ENCODE results near the gene STYX.
"Not testable (repeated sequence)": the region's sequence is repeated elsewhere in the genome, so short reads cannot be mapped to it uniquely, and the experiment has no call there.

Gene STYX

DNA sequence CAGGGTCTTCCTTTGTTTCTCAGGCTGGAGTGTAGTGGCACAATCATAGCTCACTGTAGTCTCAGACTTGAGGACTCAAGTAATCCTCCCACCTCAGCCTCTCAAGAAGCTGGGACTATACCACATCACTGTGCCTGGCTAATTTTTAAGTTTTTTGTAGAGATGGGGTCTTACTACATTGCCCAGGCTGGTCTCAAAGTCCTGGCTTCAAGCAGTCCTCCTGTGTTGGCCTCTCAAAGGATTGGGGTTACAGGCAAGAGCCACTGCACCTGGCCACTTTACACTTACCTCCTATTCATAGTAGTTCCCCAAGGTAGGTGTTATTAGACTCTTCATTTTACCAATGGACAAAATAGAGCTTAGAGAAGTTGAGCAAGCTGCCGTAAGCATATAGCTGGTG is 29.2 kb downstream of the STYX start:
- ATAC-seq (ENCODE audit: insufficient read depth, low read depth) (no peak), DNase-seq (no peak)
- Histone ChIP-seq H3K27me3 (ENCODE audit: insufficient read depth, low read length, poor library complexity) (no peaks in the 10 kb centered on the region), H2AFZ (ENCODE audit: low read depth, low read length) (no peak overlapping the region), H3K4me3 (ENCODE audit: low read depth in 1 of 2, low read length in 2 of 2) (no peak overlapping the region), H3K79me2 (ENCODE audit: insufficient read depth, low read length) (no peaks in the 10 kb centered on the region), H3K9me3 (ENCODE audit: insufficient read depth, low read length, severe bottlenecking) (no peaks in the 10 kb centered on the region), H3K4me1 (ENCODE audit: insufficient read depth, low read length) (no peaks in the 10 kb centered on the region), H4K20me1 (ENCODE audit: insufficient read depth, low read length) (no peaks in the 10 kb centered on the region), H3K36me3 (ENCODE audit: insufficient read depth, low read length) (peaks cover 25% of the 10 kb centered on the region), H3K4me2 (ENCODE audit: insufficient read depth, low read length) (no peak overlapping the region), H3K27ac (ENCODE audit: low read length) (no peak overlapping the region), H3K9ac (ENCODE audit: low read depth, low read length) (no peak overlapping the region)
- TF ChIP-seq, protein P1, sequence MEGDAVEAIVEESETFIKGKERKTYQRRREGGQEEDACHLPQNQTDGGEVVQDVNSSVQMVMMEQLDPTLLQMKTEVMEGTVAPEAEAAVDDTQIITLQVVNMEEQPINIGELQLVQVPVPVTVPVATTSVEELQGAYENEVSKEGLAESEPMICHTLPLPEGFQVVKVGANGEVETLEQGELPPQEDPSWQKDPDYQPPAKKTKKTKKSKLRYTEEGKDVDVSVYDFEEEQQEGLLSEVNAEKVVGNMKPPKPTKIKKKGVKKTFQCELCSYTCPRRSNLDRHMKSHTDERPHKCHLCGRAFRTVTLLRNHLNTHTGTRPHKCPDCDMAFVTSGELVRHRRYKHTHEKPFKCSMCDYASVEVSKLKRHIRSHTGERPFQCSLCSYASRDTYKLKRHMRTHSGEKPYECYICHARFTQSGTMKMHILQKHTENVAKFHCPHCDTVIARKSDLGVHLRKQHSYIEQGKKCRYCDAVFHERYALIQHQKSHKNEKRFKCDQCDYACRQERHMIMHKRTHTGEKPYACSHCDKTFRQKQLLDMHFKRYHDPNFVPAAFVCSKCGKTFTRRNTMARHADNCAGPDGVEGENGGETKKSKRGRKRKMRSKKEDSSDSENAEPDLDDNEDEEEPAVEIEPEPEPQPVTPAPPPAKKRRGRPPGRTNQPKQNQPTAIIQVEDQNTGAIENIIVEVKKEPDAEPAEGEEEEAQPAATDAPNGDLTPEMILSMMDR (IDR thresholded peaks at IDR 0.05; ENCODE audit: borderline replicate concordance, extremely low read depth, low read length, poor library complexity, severe bottlenecking): no peak
- TF ChIP-seq EZH2 (IDR thresholded peaks at IDR 0.05; ENCODE audit: borderline replicate concordance, low read depth, low read length, severe bottlenecking): no peak

DNA sequence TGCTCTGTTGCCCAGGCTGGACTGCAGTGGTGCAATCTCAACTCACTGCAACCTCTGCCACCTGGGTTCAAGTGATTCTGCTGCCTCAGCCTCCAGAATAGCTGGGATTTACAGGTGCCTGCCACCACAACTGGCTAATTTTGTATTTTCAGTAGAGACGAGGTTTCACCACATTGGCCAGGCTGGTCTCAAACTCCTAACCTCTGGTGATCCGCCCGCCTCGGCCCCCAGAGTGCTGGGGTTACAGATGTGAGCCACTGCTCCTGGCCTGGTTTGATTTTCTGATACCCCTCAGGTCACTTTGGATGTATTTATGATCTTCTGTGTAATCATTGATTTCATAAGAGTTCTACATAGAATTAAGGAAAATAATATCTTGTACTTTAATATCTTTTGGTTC is 33.0 kb downstream of the STYX start:
- H3K9me3 ChIP-seq (ENCODE audit: insufficient read depth, low read length, severe bottlenecking); H3K4me1 ChIP-seq (ENCODE audit: insufficient read depth, low read length); ATAC-seq (ENCODE audit: insufficient read depth, low read depth); H3K9ac ChIP-seq (ENCODE audit: low read depth, low read length); H3K4me2 ChIP-seq (ENCODE audit: insufficient read depth, low read length); H4K20me1 ChIP-seq (ENCODE audit: insufficient read depth, low read length); DNase-seq; H2AFZ ChIP-seq (ENCODE audit: low read depth, low read length); H3K27ac ChIP-seq (ENCODE audit: low read length); H3K79me2 ChIP-seq (ENCODE audit: insufficient read depth, low read length); H3K27me3 ChIP-seq (ENCODE audit: insufficient read depth, low read length, poor library complexity); H3K4me3 ChIP-seq (ENCODE audit: low read depth in 1 of 2, low read length in 2 of 2): not testable (repeated sequence)
- peaks cover 44% of the 10 kb centered on the region for H3K36me3 ChIP-seq (ENCODE audit: insufficient read depth, low read length)

DNA sequence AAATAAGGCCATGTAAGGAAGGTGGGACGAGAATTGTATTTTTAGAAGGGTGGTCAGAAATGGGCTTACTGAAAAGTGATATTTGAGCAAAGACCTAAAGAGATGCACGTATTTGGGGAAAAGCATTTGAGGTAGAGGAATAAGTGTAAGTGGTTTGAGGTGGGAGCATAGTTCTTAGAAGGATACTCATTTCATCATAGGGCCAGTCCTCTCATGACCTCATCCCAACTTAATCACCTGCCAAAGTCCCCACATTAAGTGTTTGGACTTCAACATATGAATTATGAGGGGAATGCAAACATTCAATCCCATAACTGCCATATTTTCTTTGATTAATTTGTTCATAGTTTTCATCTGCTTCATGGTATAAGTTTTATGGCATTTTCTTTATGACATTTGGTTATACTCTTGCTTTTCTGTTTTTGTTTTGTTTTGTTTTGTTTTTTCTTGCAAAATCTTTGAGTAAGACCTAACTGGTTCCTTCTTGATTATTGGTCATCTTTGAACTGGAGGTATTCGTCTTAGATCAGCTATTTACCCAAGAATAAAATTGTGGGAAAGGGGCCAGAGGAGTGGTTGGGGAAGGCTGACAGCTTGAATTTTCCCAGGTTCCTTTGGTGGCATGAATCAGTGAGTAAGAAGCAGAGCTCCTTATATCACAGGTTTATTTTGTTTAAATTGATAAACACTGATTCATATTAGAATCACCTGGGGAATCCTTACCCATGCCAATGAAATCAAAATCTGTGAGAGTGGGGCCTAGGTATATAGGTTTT is 37.3 kb downstream of the STYX start:
- Histone ChIP-seq H3K79me2 (ENCODE audit: insufficient read depth, low read length) (0 out of 2 replicates have a peak, but pooled peaks cover 2% of the 10 kb centered on the region), H3K9me3 (ENCODE audit: insufficient read depth, low read length, severe bottlenecking) (no peaks in the 10 kb centered on the region), H3K27me3 (ENCODE audit: insufficient read depth, low read length, poor library complexity) (no peaks in the 10 kb centered on the region), H4K20me1 (ENCODE audit: insufficient read depth, low read length) (no peaks in the 10 kb centered on the region), H3K4me1 (ENCODE audit: insufficient read depth, low read length) (no peaks in the 10 kb centered on the region), H3K4me3 (ENCODE audit: low read depth in 1 of 2, low read length in 2 of 2) (no peak overlapping the region), H3K9ac (ENCODE audit: low read depth, low read length) (no peak overlapping the region), H3K4me2 (ENCODE audit: insufficient read depth, low read length) (no peak overlapping the region), H2AFZ (ENCODE audit: low read depth, low read length) (no peak overlapping the region), H3K36me3 (ENCODE audit: insufficient read depth, low read length) (peaks cover 57% of the 10 kb centered on the region), H3K27ac (ENCODE audit: low read length) (no peak overlapping the region)
- ATAC-seq (ENCODE audit: insufficient read depth, low read depth): no peak
- no peak for DNase-seq
- TF ChIP-seq, protein P1 (IDR thresholded peaks at IDR 0.05; ENCODE audit: borderline replicate concordance, extremely low read depth, low read length, poor library complexity, severe bottlenecking): no peak
- TF ChIP-seq EZH2 (IDR thresholded peaks at IDR 0.05; ENCODE audit: borderline replicate concordance, low read depth, low read length, severe bottlenecking): no peak

DNA sequence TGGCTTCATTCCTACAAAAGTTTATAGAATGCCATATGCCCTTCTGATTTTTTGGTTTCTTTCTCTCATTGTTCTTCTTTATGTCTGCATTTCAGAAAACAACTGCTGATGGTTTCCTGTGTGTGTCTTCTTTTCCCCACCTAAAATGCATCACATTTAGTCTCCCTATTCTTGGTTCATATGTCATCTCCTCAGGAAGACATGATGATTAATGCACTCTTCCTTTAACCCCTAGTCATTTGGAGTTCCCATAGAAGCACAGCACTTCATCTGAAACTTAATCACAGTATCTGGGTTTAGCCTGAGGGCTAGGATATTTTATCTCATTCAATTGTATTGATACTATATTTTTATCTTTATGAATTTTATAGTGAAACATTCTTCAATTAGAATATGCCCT is 39.9 kb downstream of the STYX start:
- Histone ChIP-seq H3K79me2 (ENCODE audit: insufficient read depth, low read length) (0 out of 2 replicates have a peak, but pooled peaks cover 2% of the 10 kb centered on the region), H3K9me3 (ENCODE audit: insufficient read depth, low read length, severe bottlenecking) (no peaks in the 10 kb centered on the region), H3K27me3 (ENCODE audit: insufficient read depth, low read length, poor library complexity) (no peaks in the 10 kb centered on the region), H3K27ac (ENCODE audit: low read length) (no peak overlapping the region), H3K4me1 (ENCODE audit: insufficient read depth, low read length) (no peaks in the 10 kb centered on the region), H3K4me3 (ENCODE audit: low read depth in 1 of 2, low read length in 2 of 2) (no peak overlapping the region), H3K36me3 (ENCODE audit: insufficient read depth, low read length) (peaks cover 65% of the 10 kb centered on the region), H4K20me1 (ENCODE audit: insufficient read depth, low read length) (no peaks in the 10 kb centered on the region), H3K9ac (ENCODE audit: low read depth, low read length) (no peak overlapping the region), H2AFZ (ENCODE audit: low read depth, low read length) (no peak overlapping the region), H3K4me2 (ENCODE audit: insufficient read depth, low read length) (no peak overlapping the region)
- DNase-seq (no peak), ATAC-seq (ENCODE audit: insufficient read depth, low read depth) (no peak)
- no peak for TF ChIP-seq EZH2 (IDR thresholded peaks at IDR 0.05; ENCODE audit: borderline replicate concordance, low read depth, low read length, severe bottlenecking)
- TF ChIP-seq, protein P1 (IDR thresholded peaks at IDR 0.05; ENCODE audit: borderline replicate concordance, extremely low read depth, low read length, poor library complexity, severe bottlenecking): no peak
